ENCODE measurements around the gene AP3S2. TPM values are rescaled to one million over a fixed set of nuclear protein-coding genes. Genes with fewer than 3 reads are reported as not detected.

Gene AP3S2
- total and polyA plus RNA-seq, 2 of the 8 experiments (the other 6 are each of a cell fraction or from before 2014, with no cell fraction given) = 19.2 to 45.4 TPM

- no peak for TF ChIP-seq CHD7 (IDR thresholded peaks at IDR 0.05; ENCODE audit: insufficient replicate concordance, low read length)
Observed at GRCh38 chr15:89916660-89917059, 22.9 kb upstream of the AP3S2 start (continued).
